H1 (cell line): ENCODE results near the gene SIDT1. TPM values are rescaled to one million over a fixed set of nuclear protein-coding genes. Genes with fewer than 3 reads are reported as not detected.

Experiments
- CTCF ChIA-PET: fragments of 300-600 bp; sonication (Branson Sonifier 250); formaldehyde crosslinking; loops from one replicate; lab custom pipeline; 2021; ENCODE audit not compliant: partially characterized antibody; lab: Charles Lee
- POLR2A ChIA-PET: fragments of 300-600 bp; sonication (Branson Sonifier 250); formaldehyde crosslinking; loops from one replicate; lab custom pipeline; 2021; ENCODE audit warnings: inconsistent platforms; ENCODE audit not compliant: partially characterized antibody; lab: Charles Lee
- DNase-seq, 2 experiments: peaks; one replicate each; pipeline versions ENCODE4 v3.0.0 to v3.0.0-alpha.2; 2010 to 2022; ENCODE audit warnings: low spot score in 2 of 2, low read depth in 1 of 2, mixed read lengths in 1 of 2
- FAIRE-seq: peaks from 2 replicates; lab custom pipeline; 2011; peaks lifted over from hg19 to GRCh38; lab: Jason Lieb, UNC
- H2AFZ ChIP-seq: 2 replicates; pipeline ENCODE4 v1.8.1; 2012; ENCODE audit warnings: low read length, inconsistent platforms
- H2AK5ac ChIP-seq: 2 replicates; pipeline ENCODE4 v1.6.1; 2013; ENCODE audit warnings: low read depth, low read length
- H2BK120ac ChIP-seq: replicated peaks from 2 replicates; pipeline ENCODE3; 2013; ENCODE audit warnings: low read depth, low read length, inconsistent platforms
- H2BK12ac ChIP-seq: 2 replicates; pipeline ENCODE4 v1.6.1; 2013; ENCODE audit warnings: low read depth, low read length
- H2BK15ac ChIP-seq: 2 replicates; pipeline ENCODE4 v1.6.1; 2013; ENCODE audit warnings: low read length
- H2BK20ac ChIP-seq: 2 replicates; pipeline ENCODE4 v1.6.1; 2013; ENCODE audit warnings: low read length
- H2BK5ac ChIP-seq: 2 replicates; pipeline ENCODE4 v1.6.1; 2013; ENCODE audit warnings: low read depth, low read length
- H3K14ac ChIP-seq: 2 replicates; pipeline ENCODE4 v1.6.1; 2013; ENCODE audit warnings: inconsistent platforms; ENCODE audit not compliant: insufficient read length
- H3K18ac ChIP-seq: 2 replicates; pipeline ENCODE4 v1.6.1; 2013; ENCODE audit warnings: low read length; ENCODE audit errors: extremely low read depth
- H3K23ac ChIP-seq: 2 replicates; pipeline ENCODE4 v1.6.1; 2013; ENCODE audit warnings: inconsistent platforms; ENCODE audit not compliant: insufficient read length
- H3K23me2 ChIP-seq: 2 replicates; pipeline ENCODE4 v1.6.1; 2013; ENCODE audit warnings: low read depth, low read length
- H3K27ac ChIP-seq: 2 replicates; pipeline ENCODE4 v1.6.1; 2011; ENCODE audit warnings: low read depth, low read length, inconsistent platforms
- H3K27me3 ChIP-seq, 4 experiments: replicated peaks in 1 of 4; 1 replicate in 1 of 4; 2 replicates in 3 of 4; pipeline versions ENCODE4 v1.6.1 to v1.8.1; 2011 to 2013; ENCODE audit warnings: low read length in 3 of 4, mild to moderate bottlenecking in 3 of 4, inconsistent platforms in 2 of 4, mixed read lengths in 2 of 4, moderate library complexity in 1 of 4; ENCODE audit not compliant: control insufficient read depth in 3 of 4, insufficient read depth in 3 of 4; ENCODE audit errors: extremely low read depth in 1 of 4
- H3K36me3 ChIP-seq, 4 experiments: 2 replicates each; pipeline versions ENCODE4 v1.6.1 to v1.8.1; 2011 to 2013; ENCODE audit warnings: mild to moderate bottlenecking in 4 of 4, low read length in 3 of 4, moderate library complexity in 2 of 4, control low read depth in 1 of 4, inconsistent platforms in 1 of 4; ENCODE audit not compliant: insufficient read depth in 4 of 4, control insufficient read depth in 2 of 4
- H3K4ac ChIP-seq: replicated peaks from 2 replicates; pipeline ENCODE3; 2013; ENCODE audit warnings: low read length, low read depth, mixed read lengths, inconsistent platforms; ENCODE audit not compliant: insufficient read length
- H3K4me1 ChIP-seq, 4 experiments: replicated peaks in 1 of 4; 1 replicate in 1 of 4; 2 replicates in 3 of 4; pipeline versions ENCODE4 v1.6.1 to v1.8.1; 2011 to 2013; ENCODE audit warnings: low read length in 3 of 4, inconsistent platforms in 2 of 4, mixed read lengths in 1 of 4; ENCODE audit not compliant: insufficient read depth in 4 of 4, control insufficient read depth in 3 of 4
- H3K4me2 ChIP-seq, 2 experiments: 2 replicates each; pipeline versions ENCODE4 v1.6.1 to v1.8.1; 2011 to 2013; ENCODE audit warnings: low read depth in 2 of 2, low read length in 2 of 2, control low read depth in 1 of 2, inconsistent platforms in 1 of 2, mild to moderate bottlenecking in 1 of 2; ENCODE audit not compliant: insufficient read depth in 1 of 2
- H3K4me3 ChIP-seq, 4 experiments: fragments of 200-600, 300-600 bp in 1 of 4; sonication (generic), shearing (Covaris generic), sonication (Bioruptor Twin) in 1 of 4; 2 replicates each; pipeline versions ENCODE4 v1.5.1 to v1.8.1; 2011 to 2016; ENCODE audit warnings: low read length in 4 of 4, low read depth in 3 of 4, control low read depth in 2 of 4, inconsistent platforms in 2 of 4, mild to moderate bottlenecking in 2 of 4, mixed read lengths in 1 of 4, moderate library complexity in 1 of 4; ENCODE audit not compliant: insufficient read depth in 2 of 4; ENCODE audit errors: extremely low read depth in 1 of 4
- H3K56ac ChIP-seq: replicated peaks from 2 replicates; pipeline ENCODE3; 2013; ENCODE audit warnings: low read depth, mild to moderate bottlenecking, mixed read lengths, low read length, inconsistent platforms; ENCODE audit not compliant: insufficient read length
- H3K79me1 ChIP-seq: 2 replicates; pipeline ENCODE4 v1.6.1; 2013; ENCODE audit warnings: low read depth, low read length, control low read depth
- H3K79me2 ChIP-seq, 2 experiments: 2 replicates each; pipeline versions ENCODE4 v1.6.1 to v1.8.1; 2012 to 2013; ENCODE audit warnings: low read length in 2 of 2, mild to moderate bottlenecking in 2 of 2, inconsistent platforms in 1 of 2; ENCODE audit not compliant: insufficient read depth in 2 of 2, control insufficient read depth in 1 of 2
- H3K9ac ChIP-seq, 4 experiments: replicated peaks in 1 of 4; 1 replicate in 1 of 4; 2 replicates in 3 of 4; pipeline versions ENCODE4 v1.6.1 to v1.8.1; 2011 to 2013; ENCODE audit warnings: low read depth in 3 of 4, low read length in 3 of 4, control low read depth in 2 of 4, mild to moderate bottlenecking in 2 of 4, moderate library complexity in 2 of 4, inconsistent platforms in 1 of 4; ENCODE audit errors: extremely low read depth in 1 of 4
- H3K9me3 ChIP-seq, 2 experiments: 2 replicates each; pipeline versions ENCODE4 v1.6.1 to v1.8.1; 2012 to 2013; ENCODE audit warnings: mild to moderate bottlenecking in 2 of 2, moderate library complexity in 2 of 2, control low read depth in 1 of 2, inconsistent platforms in 1 of 2, low read depth in 1 of 2, low read length in 1 of 2, mixed read lengths in 1 of 2; ENCODE audit not compliant: insufficient read depth in 2 of 2
- H4K20me1 ChIP-seq, 2 experiments: replicated peaks in 1 of 2; 2 replicates each; pipeline versions ENCODE3 to v1.8.1; 2011 to 2013; ENCODE audit warnings: inconsistent platforms in 2 of 2, low read length in 2 of 2, mild to moderate bottlenecking in 1 of 2; ENCODE audit not compliant: insufficient read depth in 2 of 2, control insufficient read depth in 1 of 2
- H4K5ac ChIP-seq: 2 replicates; pipeline ENCODE4 v1.6.1; 2013; ENCODE audit warnings: low read length, low read depth, mixed read lengths, inconsistent platforms; ENCODE audit not compliant: insufficient read length
- H4K8ac ChIP-seq: 2 replicates; pipeline ENCODE4 v1.8.0; 2013; ENCODE audit warnings: mild to moderate bottlenecking, moderate library complexity, low read length, inconsistent platforms; ENCODE audit not compliant: insufficient read depth; ENCODE audit errors: extremely low read depth
- H4K91ac ChIP-seq: replicated peaks from 2 replicates; pipeline ENCODE3; 2013; ENCODE audit warnings: low read length, mixed read lengths, inconsistent platforms; ENCODE audit not compliant: insufficient read length
- ASH2L ChIP-seq: fragments of 200-600, 300-600 bp; sonication (generic); IDR thresholded peaks from one replicate; pipeline ENCODE4 v1.7.1; 2017; ENCODE audit warnings: low read length
- CHD2 ChIP-seq: IDR thresholded peaks from 2 replicates; pipeline ENCODE4 v1.6.1; 2012; ENCODE audit warnings: low read length, improper control_type of control experiment
- POLR2A ChIP-seq, 2 experiments: IDR thresholded peaks; 1 replicate in 1 of 2; 2 replicates in 1 of 2; pipeline ENCODE4 v1.6.1; 2011; ENCODE audit warnings: low read depth in 2 of 2, low read length in 2 of 2, mild to moderate bottlenecking in 2 of 2; ENCODE audit errors: control extremely low read depth in 1 of 2
- RNF2 ChIP-seq: fragments of 200-900, 300-1000 bp; sonication (generic); IDR thresholded peaks from 2 replicates; pipeline ENCODE4 v1.7.1; 2016; ENCODE audit warnings: borderline replicate concordance, low read depth, mild to moderate bottlenecking, antibody characterized with exemption, low read length; ENCODE audit not compliant: poor library complexity, severe bottlenecking; ENCODE audit errors: missing control alignments
- WGBS, 2 experiments: shearing (Covaris generic) in 1 of 2; methylation state at CpG; one replicate each; pipeline versions ENCODE4 v1.1.6 to v1.1.7; 2013 to 2015; ENCODE audit warnings: low lambda C conversion rate in 2 of 2, mixed read lengths in 2 of 2, inconsistent platforms in 1 of 2, low coverage in 1 of 2, missing lambda C conversion rate in 1 of 2; ENCODE audit not compliant: insufficient replicate concordance in 2 of 2, insufficient coverage in 1 of 2, insufficient read length in 1 of 2; ENCODE audit errors: extremely low coverage in 1 of 2, missing lambda C conversion rate in 1 of 2; 5-methylcytosine and 5-hydroxymethylcytosine counted together
- polyA plus RNA-seq, 7 experiments: library from polyadenylated mRNA; depleted of rRNA in 3 of 7; stranded (reverse) in 5 of 7; unstranded in 2 of 7; fragments of >200 nt in 5 of 7; fragments of 200-250 nt in 2 of 7; gene quantifications; 1 replicate in 5 of 7; 2 replicates in 1 of 7; 4 replicates in 1 of 7; pipeline versions ENCODE4 v1.2.1 to v1.2.3, GENCODE V29; 2011 to 2013; ENCODE audit warnings: missing spikeins in 2 of 7, mixed read lengths in 2 of 7
- total RNA-seq: library from RNA; stranded (reverse); fragmentation: NEBNext Ultra II Directional; extraction: Animal tissue kit (Norgen Biotek cat#: 25700); gene quantifications from 2 replicates; pipeline ENCODE4 v1.2.1, GENCODE V29; 2021

Gene SIDT1
- total and polyA plus RNA-seq, 2 of the 8 experiments (the other 6 are each of a cell fraction or from before 2014, with no cell fraction given): 0.06 TPM; not detected in 1

GRCh38 chr3:113628788-113629187 lies 96.4 kb downstream of the SIDT1 start:
- Histone ChIP-seq H4K8ac (no peak overlapping the region), H4K91ac (no peak overlapping the region), H3K27ac (no peak overlapping the region), H4K20me1 (no peaks in the 10 kb centered on the region), H3K14ac (no peak overlapping the region), H2BK12ac (no peak overlapping the region), H3K56ac (no peak overlapping the region), H3K79me1 (no peaks in the 10 kb centered on the region), H3K4ac (no peak overlapping the region), H3K4me2 (no peak overlapping the region), H2BK5ac (no peak overlapping the region), H3K36me3 (no peaks in the 10 kb centered on the region), H3K27me3 (no peaks in the 10 kb centered on the region), H3K9me3 (no peaks in the 10 kb centered on the region), H4K5ac (no peak overlapping the region), H2AFZ (no peak overlapping the region), H2BK120ac (no peak overlapping the region), H3K18ac (no peak overlapping the region), H2AK5ac (no peak overlapping the region), H2BK15ac (no peak overlapping the region), H3K23me2 (no peaks in the 10 kb centered on the region), H2BK20ac (no peak overlapping the region), H3K23ac (no peak overlapping the region), H3K79me2 (no peaks in the 10 kb centered on the region), H3K9ac (no peak overlapping the region), H3K4me1 (no peaks in the 10 kb centered on the region), H3K4me3 (no peak overlapping the region)
- no peak for TF ChIP-seq POLR2A (IDR thresholded peaks at IDR 0.05; ENCODE audit: control extremely low read depth in 1 of 2, low read depth in 2 of 2, low read length in 2 of 2)
- no peak for TF ChIP-seq ASH2L
- TF ChIP-seq CHD2: no peak
- no peak for TF ChIP-seq RNF2
- FAIRE-seq: no peak
- WGBS, 2 experiments: 81% methylated on average over 6 of the region's 6 CpGs; no CpG with 5 or more reads in 1 of the 2 experiments
- ChIA-PET CTCF (interaction anchor here (0.8 to 5.0 kb wide), 17 partner anchors 11 to 594 kb away, joined by 3 to 43 read pairs (median 5); no protein-coding TSS in a partner anchor), POLR2A (no interaction called here)
- no peak for DNase-seq
